ENCODE data around the gene UBAP1L.
"Not testable (repeated sequence)": the region's sequence is repeated elsewhere in the genome, so short reads cannot be mapped to it uniquely, and the experiment has no call there.

Gene UBAP1L

GRCh38 chr15:65099336-65099735 is 15.7 kb downstream of the UBAP1L start:
- DNase-seq: no peak

GRCh38 chr15:65097651-65098263 is 17.2 kb downstream of the UBAP1L start:
- DNase-seq: no peak

- no peak for DNase-seq
Observed at GRCh38 chr15:65096481-65097385, 18.3 kb downstream of the UBAP1L start.

- DNase-seq: no peak
Observed at GRCh38 chr15:65095747-65096104, 19.3 kb downstream of the UBAP1L start.

- DNase-seq: no peak
Observed at GRCh38 chr15:65095011-65095746, 19.8 kb downstream of the UBAP1L start.

- no peak for DNase-seq
Observed at GRCh38 chr15:65094294-65094995, 20.6 kb downstream of the UBAP1L start.

GRCh38 chr15:65093793-65094170 is 21.2 kb downstream of the UBAP1L start:
- DNase-seq: not testable (repeated sequence)

- DNase-seq: no peak
Observed at GRCh38 chr15:65092911-65093792, 21.8 kb downstream of the UBAP1L start.

- no peak for DNase-seq
Observed at GRCh38 chr15:65091946-65092770, 22.8 kb downstream of the UBAP1L start.

GRCh38 chr15:65089206-65089824 is 25.7 kb downstream of the UBAP1L start:
- DNase-seq: no peak

- no peak for DNase-seq
Observed at GRCh38 chr15:65088643-65089021, 26.4 kb downstream of the UBAP1L start.

- no peak for DNase-seq
Observed at GRCh38 chr15:65087873-65088642, 26.9 kb downstream of the UBAP1L start.

- no peak for DNase-seq
Observed at GRCh38 chr15:65087411-65087810, 27.6 kb downstream of the UBAP1L start.

GRCh38 chr15:65086680-65087111 is 28.3 kb downstream of the UBAP1L start:
- DNase-seq: no peak

- DNase-seq: no peak
Observed at GRCh38 chr15:65085990-65086679, 28.9 kb downstream of the UBAP1L start.

GRCh38 chr15:65085207-65085753 is 29.7 kb downstream of the UBAP1L start:
- no peak for DNase-seq

- no peak for DNase-seq
Observed at GRCh38 chr15:65084500-65085206, 30.3 kb downstream of the UBAP1L start.

GRCh38 chr15:65083262-65083701 is 31.7 kb downstream of the UBAP1L start:
- no peak for DNase-seq
